Fibroblast of lung (primary cell): ENCODE data around the gene EYA2.

Experiments used
- CTCF ChIP-seq, 2 donors: IDR thresholded peaks in 1 of 2; conservative IDR thresholded peaks in 1 of 2; 1 replicate in 1 of 2; 2 replicates in 1 of 2; pipeline ENCODE4 v1.5.1; 2011 to 2012; ENCODE audit warnings: low read length in 2 of 2, control low read depth in 1 of 2, inconsistent platforms in 1 of 2, low read depth in 1 of 2, mild to moderate bottlenecking in 1 of 2
- EZH2 ChIP-seq: IDR thresholded peaks from 2 replicates; pipeline ENCODE4 v1.5.1; 2012; ENCODE audit warnings: low read length, control low read depth, mild to moderate bottlenecking; ENCODE audit errors: missing control alignments

GRCh38 chr20:47063407-47063806, 168.8 kb downstream of the EYA2 start:
- no peak for TF ChIP-seq CTCF (conservative IDR thresholded peaks at IDR 0.05 in 1 of 2, IDR thresholded peaks at IDR 0.05 in 1 of 2; ENCODE audit: low read depth in 1 of 2, low read length in 2 of 2)
- TF ChIP-seq EZH2 = no peak
